Spleen (tissue), 7 donors: Measurements from ENCODE around the gene SVIP.

Experiments
- POLR2A ChIP-seq, 3 donors: fragments of 450-650 bp; IDR thresholded peaks; one replicate each; pipeline ENCODE4 v1.5.1; 2017; ENCODE audit warnings: antibody characterized with exemption in 3 of 3, mild to moderate bottlenecking in 1 of 3
- TF ChIP-seq, protein P1 (sequence below), 11 experiments: fragments of 200-600 bp in 7 of 11; fragments of 450-650 bp in 4 of 11; sonication (generic) in 4 of 11; IDR thresholded peaks in 8 of 11; conservative IDR thresholded peaks in 3 of 11; 1 replicate in 7 of 11; 2 replicates in 4 of 11; pipeline versions ENCODE4 v1.4.0 to v1.8.0; 2016 to 2021; ENCODE audit warnings: antibody characterized with exemption in 11 of 11, inconsistent platforms in 4 of 11, mild to moderate bottlenecking in 1 of 11
- donor health status: DM: no; HTN: no; CAD: no; lungs with moderate emphysema.
- donor health status: DM: no; HTN: no; CAD: no.
- donor health status: DM: no; HTN: no; CAD: no.

DNA sequence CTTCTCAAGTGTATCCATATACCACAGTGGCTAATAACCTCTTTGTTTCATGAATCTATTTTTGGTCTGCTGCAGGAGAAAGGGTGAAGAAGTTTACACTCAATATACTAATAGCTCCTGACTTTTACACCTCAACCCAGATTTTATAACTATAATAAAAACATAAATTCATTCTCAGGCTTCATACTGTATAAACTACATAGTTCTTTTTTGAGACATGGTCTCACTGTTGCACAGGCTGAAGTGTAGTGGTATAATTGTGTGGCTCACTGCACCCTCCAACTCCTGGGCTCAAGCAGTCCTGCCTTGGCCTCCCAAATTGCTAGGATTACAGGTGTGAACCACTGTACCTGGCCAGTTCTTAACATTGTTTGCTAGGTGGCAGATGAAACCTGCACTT lies 48.4 kb upstream of the SVIP start:
- no peak for TF ChIP-seq POLR2A (IDR thresholded peaks at IDR 0.05)
- TF ChIP-seq, protein P1, sequence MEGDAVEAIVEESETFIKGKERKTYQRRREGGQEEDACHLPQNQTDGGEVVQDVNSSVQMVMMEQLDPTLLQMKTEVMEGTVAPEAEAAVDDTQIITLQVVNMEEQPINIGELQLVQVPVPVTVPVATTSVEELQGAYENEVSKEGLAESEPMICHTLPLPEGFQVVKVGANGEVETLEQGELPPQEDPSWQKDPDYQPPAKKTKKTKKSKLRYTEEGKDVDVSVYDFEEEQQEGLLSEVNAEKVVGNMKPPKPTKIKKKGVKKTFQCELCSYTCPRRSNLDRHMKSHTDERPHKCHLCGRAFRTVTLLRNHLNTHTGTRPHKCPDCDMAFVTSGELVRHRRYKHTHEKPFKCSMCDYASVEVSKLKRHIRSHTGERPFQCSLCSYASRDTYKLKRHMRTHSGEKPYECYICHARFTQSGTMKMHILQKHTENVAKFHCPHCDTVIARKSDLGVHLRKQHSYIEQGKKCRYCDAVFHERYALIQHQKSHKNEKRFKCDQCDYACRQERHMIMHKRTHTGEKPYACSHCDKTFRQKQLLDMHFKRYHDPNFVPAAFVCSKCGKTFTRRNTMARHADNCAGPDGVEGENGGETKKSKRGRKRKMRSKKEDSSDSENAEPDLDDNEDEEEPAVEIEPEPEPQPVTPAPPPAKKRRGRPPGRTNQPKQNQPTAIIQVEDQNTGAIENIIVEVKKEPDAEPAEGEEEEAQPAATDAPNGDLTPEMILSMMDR (IDR thresholded peaks at IDR 0.05 in 8 of 11, conservative IDR thresholded peaks at IDR 0.05 in 3 of 11) = no peak
